T follicular helper cell (primary cell): ENCODE measurements around the gene PFKFB3.
"Not testable (repeated sequence)": the region's sequence is repeated elsewhere in the genome, so short reads cannot be mapped to it uniquely, and the experiment has no call there.

Experiments
- DNase-seq: peaks from one replicate; pipeline ENCODE4 v3.0.0-alpha.2; 2020; ENCODE audit warnings: low read depth

PFKFB3 gene

GRCh38 chr10:6272126-6272525, 69.4 kb downstream of the PFKFB3 start:
- DNase-seq, result no peak

GRCh38 chr10:6273351-6273750, 70.6 kb downstream of the PFKFB3 start:
- DNase-seq, result no peak

DNA sequence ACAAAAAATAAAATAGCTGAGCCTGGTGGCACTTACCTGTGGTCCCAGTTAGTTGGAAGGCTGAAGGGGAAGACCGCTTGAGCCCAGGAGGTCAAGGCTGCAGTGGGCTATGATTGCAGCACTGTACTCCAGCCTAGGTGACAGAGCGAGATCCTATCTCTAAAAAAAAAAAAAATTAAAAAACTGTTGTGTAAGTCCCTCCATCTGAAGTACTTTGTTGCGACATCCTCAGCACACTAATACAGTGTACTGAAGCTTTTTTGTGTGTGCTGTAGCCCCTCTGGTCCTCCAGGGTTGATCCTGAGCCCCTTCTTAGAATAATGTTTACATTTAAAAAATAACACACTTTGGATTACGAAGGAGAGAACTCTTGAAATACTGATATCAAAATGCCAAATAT, 71.3 kb downstream of the PFKFB3 start:
- no peak for DNase-seq

DNA sequence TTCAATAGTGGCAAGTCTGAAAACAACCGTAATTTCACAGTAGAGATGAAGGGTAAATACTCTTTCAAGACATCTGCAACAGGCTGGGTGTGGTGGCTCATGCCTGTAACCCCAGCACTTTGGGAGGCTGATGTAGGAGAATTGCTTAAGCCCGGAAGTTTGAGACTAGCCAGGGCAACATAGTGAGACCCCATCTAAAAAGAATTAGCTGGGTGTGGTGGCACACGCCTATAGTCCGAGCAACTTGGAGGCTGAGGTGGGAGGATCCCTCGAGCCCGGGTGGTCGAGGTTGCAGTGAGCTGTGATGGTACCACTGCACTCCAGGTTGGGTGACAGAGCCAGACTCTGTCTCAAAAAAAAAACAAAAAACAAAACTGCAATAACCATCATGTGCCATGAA, 71.8 kb downstream of the PFKFB3 start:
- DNase-seq, result no peak

DNA sequence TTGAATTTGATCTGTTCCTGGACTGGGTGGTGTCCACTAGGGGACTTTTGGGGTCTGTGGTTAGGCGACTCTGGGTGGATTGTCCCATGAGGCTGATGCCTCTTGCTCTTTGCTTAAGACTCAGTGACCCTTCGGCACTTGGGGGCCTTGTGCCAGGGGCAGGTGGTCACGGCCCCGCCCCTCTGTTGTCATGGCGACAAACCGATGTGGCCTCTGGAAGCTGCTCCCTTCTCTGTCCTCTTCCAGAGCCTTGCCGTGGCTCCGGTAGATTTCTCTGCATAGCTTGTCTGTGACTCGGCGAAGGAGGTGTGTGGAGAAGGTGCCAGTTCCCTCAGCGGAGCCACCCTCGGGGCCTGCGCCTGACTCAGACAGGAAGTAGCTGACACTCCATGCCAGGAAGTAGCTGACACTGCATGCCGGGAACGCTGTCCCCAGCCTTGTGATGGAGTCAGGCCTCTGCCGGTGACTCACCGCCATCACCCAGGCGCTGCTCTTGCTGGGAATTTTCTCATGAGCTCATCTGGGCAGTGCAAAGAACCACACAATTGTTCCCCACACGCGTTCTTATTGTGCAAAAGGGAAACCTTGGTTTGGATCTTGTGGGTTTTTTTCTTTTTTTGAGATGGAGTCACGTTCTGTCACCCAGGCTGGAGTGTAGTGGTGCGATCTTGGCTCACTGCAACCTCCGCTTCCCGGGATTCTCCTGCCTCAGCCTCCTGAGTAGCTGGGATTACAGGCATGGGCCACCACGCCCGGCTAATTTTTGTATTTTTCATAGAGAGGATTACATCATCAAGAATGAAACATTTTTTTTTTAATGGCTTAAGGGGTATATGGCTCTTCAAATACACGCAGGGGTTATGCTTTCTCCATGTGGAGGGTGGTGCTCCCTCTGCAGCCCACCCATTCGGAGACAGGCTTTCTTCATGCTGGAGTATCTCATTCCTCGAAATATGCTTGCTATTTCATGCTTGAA, 72.6 kb downstream of the PFKFB3 start:
- DNase-seq, result peak; percentile 82

DNA sequence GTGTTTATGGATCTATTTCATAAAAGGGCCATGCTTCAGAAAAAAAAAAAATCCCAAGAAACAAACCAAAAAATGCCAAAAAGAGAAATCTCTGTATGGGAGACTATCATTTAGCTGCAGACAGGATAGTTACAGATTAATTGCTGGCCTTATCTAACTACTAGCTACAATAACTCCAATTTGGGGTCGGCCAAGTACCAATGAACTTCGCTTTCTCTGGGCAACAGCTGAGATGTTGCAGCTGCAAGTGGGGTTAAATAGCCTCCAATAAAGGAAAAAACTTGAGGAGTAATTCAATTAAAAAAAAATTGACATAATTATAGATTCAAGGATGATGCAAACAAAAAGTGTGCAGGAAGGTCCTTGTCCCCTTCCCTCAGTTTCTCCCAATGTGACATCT, 73.6 kb downstream of the PFKFB3 start:
- DNase-seq, result no peak

GRCh38 chr10:6278519-6279120, 75.9 kb downstream of the PFKFB3 start:
- DNase-seq, result no peak

GRCh38 chr10:6279540-6280267, 77.0 kb downstream of the PFKFB3 start:
- no peak for DNase-seq

GRCh38 chr10:6280291-6280690, 77.6 kb downstream of the PFKFB3 start:
- DNase-seq, result no peak

- DNase-seq, result no peak
Measured at GRCh38 chr10:6282454-6282958, 79.8 kb downstream of the PFKFB3 start.

GRCh38 chr10:6283655-6284054, 80.9 kb downstream of the PFKFB3 start:
- no peak for DNase-seq

DNA sequence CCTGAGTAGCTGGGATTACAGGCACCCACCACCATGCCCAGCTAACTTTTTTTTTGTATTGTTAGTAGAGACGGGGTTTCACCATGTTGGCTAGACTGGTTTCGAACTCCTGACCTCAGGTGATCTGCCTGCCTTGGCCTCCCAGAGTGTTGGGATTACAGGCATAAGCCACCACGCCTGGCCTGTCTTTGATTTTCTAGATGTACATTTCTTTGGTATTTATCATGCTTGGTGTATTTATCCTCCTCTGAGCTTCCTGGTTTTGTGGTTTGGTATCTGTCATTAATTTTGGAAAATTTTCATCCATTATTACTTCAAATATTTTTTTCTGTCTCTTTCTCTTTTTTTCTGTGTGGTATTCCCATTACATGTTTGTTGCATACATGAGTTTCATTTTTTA, 87.9 kb downstream of the PFKFB3 start:
- DNase-seq, result not testable (repeated sequence)

GRCh38 chr10:6292741-6293151, 90.0 kb downstream of the PFKFB3 start:
- DNase-seq, result no peak

GRCh38 chr10:6296425-6296824, 93.7 kb downstream of the PFKFB3 start:
- DNase-seq, result not testable (repeated sequence)

GRCh38 chr10:6296828-6297251, 94.1 kb downstream of the PFKFB3 start:
- no peak for DNase-seq

GRCh38 chr10:6297522-6297921, 94.8 kb downstream of the PFKFB3 start:
- no peak for DNase-seq

GRCh38 chr10:6297951-6298381, 95.2 kb downstream of the PFKFB3 start:
- no peak for DNase-seq

- DNase-seq, result no peak
Measured at GRCh38 chr10:6298428-6298827, 95.7 kb downstream of the PFKFB3 start.

GRCh38 chr10:6299234-6299633, 96.5 kb downstream of the PFKFB3 start:
- DNase-seq, result no peak

- DNase-seq, result no peak
Measured at GRCh38 chr10:6299743-6300105, 97.0 kb downstream of the PFKFB3 start.

DNA sequence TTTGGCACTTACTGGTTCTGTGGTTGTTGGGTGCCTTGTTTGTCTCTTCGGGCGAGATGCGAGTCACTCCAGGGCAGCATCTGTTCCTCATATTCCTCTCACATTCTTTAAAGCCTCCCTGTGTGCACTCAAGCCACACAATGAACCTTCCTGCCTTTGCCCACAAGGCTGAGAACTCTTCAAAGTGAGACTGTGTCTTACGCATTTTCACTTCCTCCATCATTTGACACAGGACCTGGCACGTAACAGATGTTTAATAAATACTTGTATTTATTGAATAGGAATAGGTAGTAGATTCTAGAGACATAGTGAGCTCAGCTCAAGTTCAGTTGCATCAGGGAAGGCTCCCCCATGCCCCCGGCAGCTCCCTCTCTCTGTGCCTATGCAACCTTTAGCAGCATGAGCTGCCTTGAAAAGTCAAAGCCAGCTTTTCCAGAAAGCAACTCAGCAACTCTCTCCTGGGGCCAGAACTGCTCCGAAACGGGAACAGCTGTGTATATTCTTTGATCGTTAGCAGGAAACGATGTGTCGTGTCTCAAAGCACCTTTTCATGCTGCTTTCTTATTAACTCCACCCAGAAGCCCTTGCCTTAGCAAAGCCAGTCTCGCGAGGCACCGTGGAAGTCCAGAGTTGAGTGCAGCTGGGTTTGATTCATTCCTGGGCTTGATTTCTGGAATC, 97.5 kb downstream of the PFKFB3 start:
- DNase-seq, result peak; percentile 31
